ENCODE results near the gene XRCC5. TPM values are rescaled to one million over a fixed set of nuclear protein-coding genes. Genes with fewer than 3 reads are reported as not detected.

Gene XRCC5
- total RNA-seq, 1 donor from 2014 or later, result 334 TPM

GRCh38 chr2:216224388-216224787 is 115.2 kb downstream of the XRCC5 start:
- DNase-seq (ENCODE audit: low read depth), result no peak

GRCh38 chr2:216229277-216229914 is 120.2 kb downstream of the XRCC5 start:
- DNase-seq (ENCODE audit: low read depth), result no peak

GRCh38 chr2:216231867-216232266 is 122.7 kb downstream of the XRCC5 start:
- DNase-seq (ENCODE audit: low read depth), result no peak

- DNase-seq (ENCODE audit: low read depth), result no peak
These were observed 123.6 kb downstream of the XRCC5 start for GRCh38 chr2:216232721-216233120.

GRCh38 chr2:216233281-216233995 is 124.3 kb downstream of the XRCC5 start:
- DNase-seq (ENCODE audit: low read depth), result no peak

GRCh38 chr2:216234106-216234505 is 125.0 kb downstream of the XRCC5 start:
- no peak for DNase-seq (ENCODE audit: low read depth)

- DNase-seq (ENCODE audit: low read depth), result no peak
These were observed 126.3 kb downstream of the XRCC5 start for GRCh38 chr2:216235462-216235861.

- no peak for DNase-seq (ENCODE audit: low read depth)
These were observed 126.7 kb downstream of the XRCC5 start for GRCh38 chr2:216235896-216236295.

GRCh38 chr2:216236486-216236885 is 127.3 kb downstream of the XRCC5 start:
- no peak for DNase-seq (ENCODE audit: low read depth)

GRCh38 chr2:216242365-216242764 is 133.2 kb downstream of the XRCC5 start:
- no peak for DNase-seq (ENCODE audit: low read depth)

- DNase-seq (ENCODE audit: low read depth), result no peak
These were observed 133.9 kb downstream of the XRCC5 start for GRCh38 chr2:216243026-216243425.

GRCh38 chr2:216245391-216245975 is 136.3 kb downstream of the XRCC5 start:
- no peak for DNase-seq (ENCODE audit: low read depth)

GRCh38 chr2:216246766-216247165 is 137.6 kb downstream of the XRCC5 start:
- no peak for DNase-seq (ENCODE audit: low read depth)

Other genes starting within 250 kb of the XRCC5 start
- 1.9 and 13.7 TPM in 2 replicates for gene MREG, start 95.8 kb upstream of the XRCC5 start, total RNA-seq
- gene PECR, start 27.5 kb upstream of the XRCC5 start, total RNA-seq, result 33.5 and 35.6 TPM in 2 replicates
- 4.3 and 11.8 TPM in 2 replicates for gene TMEM169, start 27.4 kb upstream of the XRCC5 start, total RNA-seq

All from renal cortical epithelial cell (primary cell).